ENCODE results near the gene NEK10. TPM values are rescaled to one million over a fixed set of nuclear protein-coding genes. Genes with fewer than 3 reads are reported as not detected.

NEK10 gene
- total RNA-seq, 4 donors from 2014 or later: 0.58 to 2.5 (median 1.1) TPM

- no peaks in the 10 kb centered on the region for H3K4me1 ChIP-seq
- intact Hi-C loops (cut with DNase I): no loop called here
- TF ChIP-seq POLR2A (IDR thresholded peaks at IDR 0.05; ENCODE audit: low read depth) (no peak), POLR2AphosphoS5 (IDR thresholded peaks at IDR 0.05) (no peak)
- DNase-seq (ENCODE audit: extremely low spot score): no peak
- no peak overlapping the region for H3K4me3 ChIP-seq
- no peaks in the 10 kb centered on the region for H3K36me3 ChIP-seq
- 92% methylated on average over 2 of the region's 2 CpGs for WGBS
- no peaks in the 10 kb centered on the region for H3K9me3 ChIP-seq
- H3K27me3 ChIP-seq: no peaks in the 10 kb centered on the region
- H3K27ac ChIP-seq (replicated peaks in 1 of 4): no peak overlapping the region
Measured at GRCh38 chr3:27185231-27185989, 183.8 kb downstream of the NEK10 start.

GRCh38 chr3:27184261-27184660 lies 184.9 kb downstream of the NEK10 start:
- TF ChIP-seq POLR2A (IDR thresholded peaks at IDR 0.05; ENCODE audit: low read depth) (no peak), POLR2AphosphoS5 (IDR thresholded peaks at IDR 0.05) (no peak), CTCF (IDR thresholded peaks at IDR 0.05) (no peak), EP300 (IDR thresholded peaks at IDR 0.05) (no peak)
- no peak overlapping the region for H3K4me3 ChIP-seq
- intact Hi-C loops (cut with DNase I): no loop called here
- H3K27ac ChIP-seq (replicated peaks in 1 of 4): no peak overlapping the region
- no peaks in the 10 kb centered on the region for H3K27me3 ChIP-seq
- no peaks in the 10 kb centered on the region for H3K9me3 ChIP-seq
- WGBS: 82% methylated on average over 2 of the region's 2 CpGs
- no peaks in the 10 kb centered on the region for H3K36me3 ChIP-seq
- H3K4me1 ChIP-seq: no peaks in the 10 kb centered on the region
- no peak for DNase-seq (ENCODE audit: extremely low spot score)

- intact Hi-C loops (cut with DNase I): no loop called here
- TF ChIP-seq POLR2A (IDR thresholded peaks at IDR 0.05; ENCODE audit: low read depth): no peak
- no peak for TF ChIP-seq POLR2AphosphoS5 (IDR thresholded peaks at IDR 0.05)
- TF ChIP-seq CTCF (IDR thresholded peaks at IDR 0.05): no peak
- H3K9me3 ChIP-seq: no peaks in the 10 kb centered on the region
- H3K36me3 ChIP-seq: no peaks in the 10 kb centered on the region
- H3K4me1 ChIP-seq: no peaks in the 10 kb centered on the region
- no peak for DNase-seq (ENCODE audit: extremely low spot score)
- no peak overlapping the region for H3K4me3 ChIP-seq
- H3K27ac ChIP-seq (replicated peaks in 1 of 4): no peak overlapping the region
- 85% methylated on average over 3 of the region's 3 CpGs for WGBS
- no peaks in the 10 kb centered on the region for H3K27me3 ChIP-seq
Measured at GRCh38 chr3:27176256-27176655, 192.9 kb downstream of the NEK10 start.

GRCh38 chr3:27174530-27174929 lies 194.7 kb downstream of the NEK10 start:
- 83% methylated on average over 4 of the region's 4 CpGs for WGBS
- no peak overlapping the region for H3K27ac ChIP-seq (replicated peaks in 1 of 4)
- no peak for TF ChIP-seq POLR2A (IDR thresholded peaks at IDR 0.05; ENCODE audit: low read depth)
- H3K4me1 ChIP-seq: no peaks in the 10 kb centered on the region
- no peaks in the 10 kb centered on the region for H3K36me3 ChIP-seq
- H3K4me3 ChIP-seq: no peak overlapping the region
- intact Hi-C loops (cut with DNase I): no loop called here
- no peaks in the 10 kb centered on the region for H3K9me3 ChIP-seq
- no peak for DNase-seq (ENCODE audit: extremely low spot score)
- no peaks in the 10 kb centered on the region for H3K27me3 ChIP-seq

- Histone ChIP-seq H3K4me3 (no peak overlapping the region), H3K27ac (replicated peaks in 1 of 4) (no peak overlapping the region), H3K36me3 (no peaks in the 10 kb centered on the region), H3K27me3 (no peaks in the 10 kb centered on the region), H3K9me3 (no peaks in the 10 kb centered on the region), H3K4me1 (no peaks in the 10 kb centered on the region)
- no peak for DNase-seq (ENCODE audit: extremely low spot score)
- intact Hi-C loops (cut with DNase I): no loop called here
- TF ChIP-seq CTCF (IDR thresholded peaks at IDR 0.05) (no peak), EP300 (IDR thresholded peaks at IDR 0.05) (no peak), POLR2AphosphoS5 (IDR thresholded peaks at IDR 0.05) (no peak)
- 89% methylated on average over 2 of the region's 2 CpGs for WGBS
Measured at GRCh38 chr3:27171113-27171512, 198.1 kb downstream of the NEK10 start.

- H3K4me1 ChIP-seq: peaks cover 0 to 8% (median 0%) of the 10 kb centered on the region in 4 donors
Measured at GRCh38 chr3:27166888-27167287, 202.3 kb downstream of the NEK10 start.

More at GRCh38 chr3:27166888-27167287, 202.3 kb downstream of the NEK10 start:
- WGBS: 72% methylated on average over 3 of the region's 3 CpGs
- H3K9me3 ChIP-seq: no peaks in the 10 kb centered on the region
- no peak overlapping the region for H3K4me3 ChIP-seq
- H3K36me3 ChIP-seq: no peaks in the 10 kb centered on the region
- peak overlapping the region in 2 of 4 donors; percentile 44 to 49 for H3K27ac ChIP-seq (replicated peaks in 1 of 4)
- TF ChIP-seq POLR2AphosphoS5 (IDR thresholded peaks at IDR 0.05) (no peak), CTCF (IDR thresholded peaks at IDR 0.05) (no peak)
- DNase-seq (ENCODE audit: extremely low spot score): no peak
- H3K27me3 ChIP-seq: no peaks in the 10 kb centered on the region
- intact Hi-C loops (cut with DNase I): no loop called here
